ENCODE measurements around the gene PROX2. TPM values are rescaled to one million over a fixed set of nuclear protein-coding genes. Genes with fewer than 3 reads are reported as not detected.
A peak's percentile ranks its signal among the peaks of the same experiment; 100 is the strongest.

The PROX2 gene
- total and polyA plus RNA-seq, 9 of the 15 experiments (the other 6 are each of a cell fraction or from before 2014, with no cell fraction given), result not detected

- peak; percentile 74 for TF ChIP-seq ATF3 (IDR thresholded peaks at IDR 0.05)
- no peak for TF ChIP-seq ATF3 (CRISPR knock-in tag; conservative IDR thresholded peaks at IDR 0.05)
- TF ChIP-seq USF1 (CRISPR knock-in tag; IDR thresholded peaks at IDR 0.05), result no peak
- TF ChIP-seq ZNF766 (CRISPR knock-in tag; conservative IDR thresholded peaks at IDR 0.05), result 0 out of 2 replicates have a peak, but pooled peaks have one; percentile 13
- TF ChIP-seq NFE2 (IDR thresholded peaks at IDR 0.05; ENCODE audit: low read depth), result peak; percentile 85
- TF ChIP-seq CBFA2T3 (IDR thresholded peaks at IDR 0.05), result peak; percentile 93
- TF ChIP-seq ZSCAN32 (CRISPR knock-in tag; IDR thresholded peaks at IDR 0.05), result no peak
- peak; percentile 90 to 93 for TF ChIP-seq RCOR1 (IDR thresholded peaks at IDR 0.05; ENCODE audit: borderline replicate concordance in 1 of 2, low read depth in 2 of 2, low read length in 2 of 2)
- peak; percentile 82; the same call in 1 of the 2 replicates for TF ChIP-seq GATAD2A (IDR thresholded peaks at IDR 0.05)
- no peak for TF ChIP-seq TCFL5 (CRISPR knock-in tag; conservative IDR thresholded peaks at IDR 0.05)
- TF ChIP-seq CBX1 (IDR thresholded peaks at IDR 0.05; ENCODE audit: low read depth), result no peak
- peak; percentile 75 for TF ChIP-seq CEBPB (tag; IDR thresholded peaks at IDR 0.05)
- no peak for TF ChIP-seq KAT8 (IDR thresholded peaks at IDR 0.05; ENCODE audit: low read depth)
- peak; percentile 56; the same call in 1 of the 2 replicates for TF ChIP-seq CTBP1 (IDR thresholded peaks at IDR 0.05; ENCODE audit: borderline replicate concordance)
- TF ChIP-seq NBN (IDR thresholded peaks at IDR 0.05; ENCODE audit: low read depth), result peak; percentile 35; the same call in 1 of the 2 replicates
- peak; percentile 17 for TF ChIP-seq PRDM10 (IDR thresholded peaks at IDR 0.05; ENCODE audit: partially characterized antibody)
- no peak for TF ChIP-seq ZBTB11 (CRISPR knock-in tag; IDR thresholded peaks at IDR 0.05)
Observed at GRCh38 chr14:74888164-74889158, 12.5 kb upstream of the PROX2 start (continued).
